Heart right ventricle (tissue), 16 donors: Measurements from ENCODE around the gene RUBCNL. TPM values are rescaled to one million over a fixed set of nuclear protein-coding genes. Genes with fewer than 3 reads are reported as not detected.
A peak's percentile ranks its signal among the peaks of the same experiment; 100 is the strongest.

Source experiments
- ATAC-seq, 8 donors: fragments of 200-7000 bp; cut with Tn5 transposase; one replicate each; pipeline ENCODE4 v1.9.1; 2020; ENCODE audit warnings: mild to moderate bottlenecking in 8 of 8, moderate library complexity in 8 of 8, moderate number of reproducible peaks in 1 of 8
- DNase-seq, 2 donors: peaks; one replicate each; pipeline ENCODE4 v3.0.0-alpha.2; 2020
- H3K27ac ChIP-seq, 10 donors: fragments of 200-600 bp; sonication (generic) in 2 of 10; one replicate each; pipeline versions ENCODE4 v1.5.0 to v1.8.0; 2020 to 2022; ENCODE audit warnings: mild to moderate bottlenecking in 3 of 10
- H3K27me3 ChIP-seq, 7 donors: fragments of 200-600 bp; one replicate each; pipeline ENCODE4 v1.8.0; 2021 to 2022; ENCODE audit warnings: mild to moderate bottlenecking in 2 of 7
- H3K36me3 ChIP-seq, 9 donors: fragments of 200-600 bp; sonication (generic) in 1 of 9; one replicate each; pipeline versions ENCODE4 v1.5.0 to v1.8.0; 2020 to 2022; ENCODE audit warnings: mild to moderate bottlenecking in 2 of 9
- H3K4me1 ChIP-seq, 9 donors: fragments of 200-600 bp; sonication (generic) in 1 of 9; one replicate each; pipeline versions ENCODE4 v1.5.0 to v1.8.0; 2020 to 2022; ENCODE audit warnings: mild to moderate bottlenecking in 4 of 9
- H3K4me3 ChIP-seq, 10 donors: fragments of 200-600 bp; sonication (generic) in 2 of 10; one replicate each; pipeline versions ENCODE4 v1.5.0 to v1.8.0; 2020 to 2022; ENCODE audit warnings: mild to moderate bottlenecking in 7 of 10, moderate library complexity in 2 of 10
- H3K9me3 ChIP-seq, 11 donors: fragments of 200-600 bp in 10 of 11; sonication (generic) in 2 of 11; one replicate each; pipeline versions ENCODE4 v1.5.0 to v1.8.0; 2013 to 2022; ENCODE audit warnings: mild to moderate bottlenecking in 2 of 11, control low read depth in 1 of 11, moderate library complexity in 1 of 11
- CTCF ChIP-seq, 9 donors: fragments of 200-600 bp; sonication (generic) in 2 of 9; IDR thresholded peaks; one replicate each; pipeline versions ENCODE4 v1.5.0 to v1.8.0; 2021 to 2022; ENCODE audit warnings: antibody characterized with exemption in 9 of 9, mild to moderate bottlenecking in 5 of 9, moderate library complexity in 1 of 9
- WGBS, 2 donors: extraction: QIAGEN DNeasy Blood & Tissue Kit; methylation state at CpG; one replicate each; pipeline ENCODE4 v1.1.7; 2013; ENCODE audit warnings: inconsistent platforms in 1 of 2; 5-methylcytosine and 5-hydroxymethylcytosine counted together
- intact Hi-C, 10 donors: fragments of 100-400 bp; cut with DNase I; formaldehyde crosslinking; loops; one replicate each; pipeline versions ENCODE4 v1.11.1 to v1.14.2; 2022
- polyA plus RNA-seq, 2 donors: library from polyadenylated mRNA; stranded (reverse); fragments of 200-250 nt; gene quantifications; one replicate each; pipeline ENCODE4 v1.2.3, GENCODE V29; 2013
- total RNA-seq, 10 donors: library from RNA; stranded (reverse); fragmentation: NEBNext Ultra II Directional in 3 of 10; extraction: Animal tissue kit (Norgen Biotek cat#: 25700) in 3 of 10; gene quantifications; one replicate each; pipeline versions ENCODE4 v1.2.1 to v1.2.4, GENCODE V29; 2021 to 2023
- donor health status: Arrhythmogenic right ventricular cardiomyopathy.
- donor health status: ischemic (EF 13 %, LVEDD 7.1; RV severe dilation, severe dysfunction).
- donor health status: healthy with polysubstance abuse.
- donor health status: DM: no; HTN: yes; CAD: no.
- donor health status: DM: no; HTN: no; CAD: no.
- donor health status: ischemic (EF 25% LVEDD 6.9; RV normal size, moderate dysfunction).
- donor health status: ischemic (EF 25% LVEDD 5.7; RV mildly dilated, moderate dysfunction).
- donor health status: healthy.
- donor health status: DM: yes; HTN: yes; CAD: no.
- donor health status: Ischemic cardiomyopathy.
- donor health status: ischemic (EF 35%, LVEDD 5.7; RV mildly dilated, moderate dysfunction).
- donor health status: nonischemic (EF 11% LVEDD 7.7; RV severe dilation, severe dysfunction).
- donor health status: DM: yes; HTN: yes; CAD: no.
- donor health status: PGD.
- donor health status: ischemic (EF 29% LVEDD 5.4; RV normal size, mild dysfunction).
- donor health status: nonischemic (EF 23%, LVEDD 6.1; RV moderate dilation, normal function).

The RUBCNL gene
- total and polyA plus RNA-seq, 12 donors, result 0.17 to 2.8 (median 0.59) TPM

DNA sequence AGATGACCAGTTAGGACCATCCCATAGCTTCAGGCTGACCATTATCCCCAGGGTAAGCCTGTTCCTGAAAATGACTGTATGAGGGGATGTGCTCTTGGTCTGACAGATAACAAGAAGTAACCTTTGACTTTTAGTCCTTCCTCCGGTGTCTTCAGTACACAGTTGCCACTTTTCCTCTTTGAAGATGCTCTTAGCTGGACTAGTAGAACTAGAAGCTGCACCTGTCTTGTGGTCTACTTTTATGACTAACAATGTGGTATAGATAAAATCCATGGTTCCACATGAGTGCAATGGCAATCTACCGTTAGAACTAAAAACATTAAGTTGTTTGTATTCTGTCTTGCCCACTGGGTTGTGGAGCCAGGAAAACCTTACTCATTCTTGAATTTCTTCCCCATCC lies 5.9 kb upstream of the RUBCNL start:
- intact Hi-C loops, result no loop called here
- H3K4me3 ChIP-seq, result no peak overlapping the region
- no peak overlapping the region for H3K27ac ChIP-seq
- peaks cover 0 to 31% (median 0%) of the 10 kb centered on the region in 9 donors for H3K4me1 ChIP-seq
- no peaks in the 10 kb centered on the region for H3K9me3 ChIP-seq
- H3K36me3 ChIP-seq, result no peaks in the 10 kb centered on the region
- no peak for ATAC-seq
- DNase-seq, result no peak
- TF ChIP-seq CTCF (IDR thresholded peaks at IDR 0.05), result no peak
- 72 to 85% methylated on average over 2 of the region's 2 CpGs for WGBS, 2 donors
- peaks cover 0 to 21% (median 3%) of the 10 kb centered on the region in 7 donors for H3K27me3 ChIP-seq

DNA sequence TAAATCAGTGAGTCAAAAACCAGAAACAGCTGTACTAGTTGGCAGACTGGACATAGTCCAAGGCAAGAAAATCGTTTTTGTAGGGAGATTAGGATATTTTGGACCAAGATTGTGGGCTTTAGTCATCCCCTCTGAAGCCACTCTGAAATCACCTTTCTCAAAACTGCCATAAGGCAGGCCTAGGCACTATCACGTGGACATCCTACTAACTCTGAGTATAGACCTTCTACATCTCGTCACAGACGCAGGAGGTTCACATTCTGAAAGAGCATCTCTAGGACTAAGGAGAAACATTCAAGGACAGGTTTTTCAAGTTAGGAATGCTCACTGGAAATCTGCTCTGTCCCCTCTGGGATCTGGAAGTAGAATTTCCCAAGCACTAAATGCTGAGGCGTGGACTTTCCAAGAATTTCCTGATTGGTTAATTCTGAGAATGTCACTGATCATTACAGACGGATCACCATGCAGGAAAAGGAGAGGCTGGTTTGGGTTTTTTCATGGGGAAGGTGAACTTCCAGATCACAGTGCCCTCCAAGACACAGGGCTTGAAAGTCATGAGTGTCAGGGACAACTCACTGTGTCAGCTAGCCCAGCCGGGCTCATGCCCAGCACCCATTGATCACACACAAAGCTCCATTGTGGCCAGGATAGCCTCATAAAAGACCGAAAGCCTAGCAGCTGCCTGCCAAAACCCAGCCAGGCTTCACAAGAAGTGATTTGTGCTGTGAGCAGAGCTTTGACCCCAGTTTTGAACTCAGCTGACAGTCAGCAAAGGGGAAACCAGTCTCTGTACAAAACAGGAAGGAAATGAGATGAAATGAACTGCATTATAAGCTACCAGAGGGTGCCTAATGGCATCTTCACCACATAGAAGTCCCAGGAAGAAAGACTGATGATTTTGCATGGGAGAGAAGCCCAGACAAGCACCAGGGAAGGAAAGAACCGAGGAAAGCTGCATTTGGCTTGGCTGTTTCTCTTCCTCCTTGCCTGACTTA lies 2.7 kb upstream of the RUBCNL start:
- TF ChIP-seq CTCF (IDR thresholded peaks at IDR 0.05), result no peak
- 55 to 57% methylated on average over 9 of the region's 9 CpGs for WGBS, 2 donors
- peaks cover 0 to 48% (median 0%) of the 10 kb centered on the region in 9 donors for H3K4me1 ChIP-seq
- H3K4me3 ChIP-seq, result no peak overlapping the region
- H3K9me3 ChIP-seq, result no peaks in the 10 kb centered on the region
- DNase-seq (no peak), ATAC-seq (peak in 7 of 8 donors; percentile 34 to 82 (median 61))
- peak overlapping the region in 3 of 10 donors; percentile 31 to 83 (median 53) for H3K27ac ChIP-seq
- H3K27me3 ChIP-seq, result peaks cover 0 to 51% (median 35%) of the 10 kb centered on the region in 7 donors
- intact Hi-C loops, result no loop called here
- H3K36me3 ChIP-seq, result no peaks in the 10 kb centered on the region

GRCh38 chr13:46388846-46389245 lies 1.8 kb upstream of the RUBCNL start:
- peaks cover 0 to 51% (median 41%) of the 10 kb centered on the region in 7 donors for H3K27me3 ChIP-seq
- ATAC-seq, result no peak
- no peak overlapping the region for H3K4me3 ChIP-seq
- peak overlapping the region in 1 of 10 donors; percentile 83 for H3K27ac ChIP-seq
- intact Hi-C loops, result no loop called here
- TF ChIP-seq CTCF (IDR thresholded peaks at IDR 0.05), result no peak
- H3K9me3 ChIP-seq, result no peaks in the 10 kb centered on the region
- no peaks in the 10 kb centered on the region for H3K36me3 ChIP-seq
- WGBS, 2 donors, result 73 to 83% methylated on average over 3 of the region's 3 CpGs
- no peak for DNase-seq
- H3K4me1 ChIP-seq, result peaks cover 0 to 55% (median 0%) of the 10 kb centered on the region in 9 donors

DNA sequence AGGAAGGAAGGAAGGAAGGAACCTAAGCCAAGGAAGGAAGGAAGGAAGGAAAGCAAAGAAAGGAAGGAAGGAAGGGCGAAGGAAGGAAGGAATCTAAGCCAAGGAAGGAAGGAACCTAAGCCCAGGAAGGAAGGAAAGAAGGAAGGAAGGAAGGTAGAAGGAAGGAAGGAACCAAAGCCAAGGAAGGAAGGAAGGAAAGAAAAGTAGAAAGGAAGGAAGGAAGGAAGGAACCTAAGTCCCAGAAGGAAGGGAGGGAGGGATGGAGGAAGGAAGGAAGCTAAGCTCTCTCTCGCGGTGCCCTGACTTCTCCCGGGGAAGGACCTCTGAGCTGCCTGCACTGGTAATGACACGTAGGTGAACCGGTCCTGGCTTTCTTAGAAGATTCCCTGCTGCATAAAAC lies 1.3 kb upstream of the RUBCNL start:
- 75 to 77% methylated on average over 6 of the region's 6 CpGs for WGBS, 2 donors
- Histone ChIP-seq H3K27me3 (peaks cover 0 to 54% (median 46%) of the 10 kb centered on the region in 7 donors), H3K4me3 (no peak overlapping the region), H3K27ac (peak overlapping the region in 1 of 10 donors; percentile 83), H3K9me3 (no peaks in the 10 kb centered on the region), H3K4me1 (peaks cover 0 to 61% (median 0%) of the 10 kb centered on the region in 9 donors), H3K36me3 (no peaks in the 10 kb centered on the region)
- intact Hi-C loops, result no loop called here
- ATAC-seq (no peak), DNase-seq (no peak)
- no peak for TF ChIP-seq CTCF (IDR thresholded peaks at IDR 0.05)
